GM19240 (cell line): ENCODE data around the gene PRKAR1B.

Source experiments
- DNase-seq: peaks from one replicate; pipeline ENCODE4 v3.0.0; 2011; ENCODE audit warnings: low spot score; ENCODE audit not compliant: insufficient read length

Gene PRKAR1B

GRCh38 chr7:605661-606450 lies 121.2 kb downstream of the PRKAR1B start:
- no peak for DNase-seq

DNA sequence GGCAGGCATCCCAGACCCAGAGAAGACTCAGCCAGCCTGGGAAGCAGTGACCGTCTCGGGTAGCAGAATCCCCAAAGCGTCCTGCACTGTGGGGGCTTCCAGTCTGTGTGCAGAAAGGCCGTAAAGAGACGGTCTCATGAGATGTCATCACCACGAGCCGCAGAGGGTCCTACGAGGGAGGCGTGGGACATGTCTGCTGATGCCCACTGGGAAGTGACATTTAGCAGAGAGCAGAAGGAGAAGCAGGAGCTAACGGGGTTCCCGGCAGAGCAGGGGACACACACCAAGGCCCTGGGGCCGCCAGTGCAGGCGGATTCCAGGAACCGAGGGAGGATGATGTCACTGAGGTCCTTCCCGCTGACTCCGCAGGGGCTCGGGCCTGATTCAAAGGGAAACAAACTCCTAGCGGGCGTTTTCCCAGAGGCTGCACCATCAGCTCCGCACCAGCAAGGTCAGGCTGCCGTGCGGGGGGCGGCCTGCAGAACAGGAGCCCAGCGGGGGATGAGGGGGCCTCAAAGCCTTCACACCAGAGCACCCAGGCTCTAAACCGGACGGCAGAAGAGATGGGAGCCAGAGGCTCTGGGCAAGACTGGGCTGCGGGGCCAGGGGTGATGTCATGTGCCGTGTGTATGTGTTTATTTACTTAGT lies 122.1 kb downstream of the PRKAR1B start:
- no peak for DNase-seq

DNA sequence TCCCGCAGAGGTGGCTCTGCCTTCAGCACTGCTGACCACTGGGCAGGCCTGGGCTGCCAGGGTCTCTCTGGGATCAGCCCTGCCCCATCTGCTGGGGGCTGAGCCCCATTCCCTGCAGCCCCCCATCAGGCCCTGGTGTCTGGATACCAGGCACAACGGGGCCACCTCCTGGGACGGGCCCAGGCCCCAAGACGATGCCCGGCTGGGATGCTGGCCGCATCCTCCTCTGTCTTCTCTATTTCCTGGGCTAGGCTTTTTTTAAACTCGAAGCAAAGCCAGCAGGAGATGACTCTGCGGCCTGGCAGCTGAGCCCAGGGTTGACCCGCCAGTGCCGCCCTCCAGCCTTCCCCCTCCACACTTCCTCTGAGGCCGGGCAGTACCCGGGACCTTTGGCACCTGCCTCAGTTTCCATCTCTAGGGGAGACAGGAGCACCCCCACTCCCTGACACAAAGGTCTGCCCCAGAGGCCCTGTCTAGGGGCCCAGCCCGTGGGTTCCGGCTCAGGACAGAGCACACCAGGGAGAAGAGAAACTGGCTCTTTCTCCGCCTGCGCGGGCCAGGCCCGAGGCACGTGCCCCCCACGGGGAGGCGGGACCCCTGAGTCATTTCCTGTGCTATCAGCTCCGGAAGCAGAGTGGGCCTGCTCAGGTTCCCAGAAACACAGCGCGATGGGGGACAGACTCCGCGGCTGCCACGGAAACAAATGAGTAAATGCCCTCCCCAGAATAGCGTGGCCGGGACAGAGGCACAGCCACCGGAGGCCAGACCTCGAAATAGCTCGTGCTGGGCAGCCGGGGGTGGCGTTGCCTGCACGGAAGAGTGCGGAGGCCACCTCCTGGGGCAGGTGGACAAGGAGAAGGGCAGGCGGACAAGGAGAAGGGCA lies 122.8 kb downstream of the PRKAR1B start:
- DNase-seq: peak; percentile 64

- no peak for DNase-seq
These were observed 123.7 kb downstream of the PRKAR1B start for GRCh38 chr7:603152-603951.

DNA sequence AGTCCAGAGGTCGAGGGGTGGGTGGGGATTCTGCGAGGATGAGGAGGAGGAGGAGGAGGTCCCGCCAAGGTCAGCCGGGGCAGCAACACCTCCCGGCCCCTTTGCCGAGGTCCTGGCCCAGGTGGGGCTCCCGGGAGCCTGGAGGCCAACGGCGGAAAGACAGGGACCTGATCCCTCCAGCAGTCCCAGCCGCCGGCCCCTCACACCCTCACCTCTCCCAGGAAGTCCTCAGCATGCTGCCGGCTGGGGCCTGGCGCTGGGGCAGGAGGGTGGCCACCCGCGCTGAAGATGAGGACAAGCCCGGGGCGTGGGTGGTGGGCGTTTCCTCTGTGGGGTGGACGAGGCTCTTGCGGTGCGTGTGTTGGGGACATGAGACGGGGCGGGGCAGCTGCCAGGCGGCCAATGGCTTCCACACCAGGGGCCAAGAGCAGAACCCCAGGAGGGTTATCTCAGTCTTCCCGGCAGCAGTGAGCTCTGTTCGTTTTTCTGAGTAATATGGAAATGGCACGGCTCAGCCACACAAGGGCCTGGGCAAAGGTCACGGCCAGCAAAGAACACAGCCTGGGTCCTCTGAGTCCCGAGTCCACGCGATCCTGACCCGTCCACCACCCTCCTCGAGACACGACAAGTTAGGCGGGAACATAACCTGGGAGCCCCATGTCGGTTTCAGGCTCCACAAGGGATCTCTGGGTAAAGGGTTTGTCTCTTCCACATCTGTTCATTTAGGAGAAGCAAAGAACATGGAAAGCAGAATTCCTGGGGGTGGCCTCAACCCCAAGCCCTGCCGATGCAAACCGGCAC lies 124.5 kb downstream of the PRKAR1B start:
- no peak for DNase-seq

GRCh38 chr7:601595-602340 lies 125.3 kb downstream of the PRKAR1B start:
- no peak for DNase-seq

DNA sequence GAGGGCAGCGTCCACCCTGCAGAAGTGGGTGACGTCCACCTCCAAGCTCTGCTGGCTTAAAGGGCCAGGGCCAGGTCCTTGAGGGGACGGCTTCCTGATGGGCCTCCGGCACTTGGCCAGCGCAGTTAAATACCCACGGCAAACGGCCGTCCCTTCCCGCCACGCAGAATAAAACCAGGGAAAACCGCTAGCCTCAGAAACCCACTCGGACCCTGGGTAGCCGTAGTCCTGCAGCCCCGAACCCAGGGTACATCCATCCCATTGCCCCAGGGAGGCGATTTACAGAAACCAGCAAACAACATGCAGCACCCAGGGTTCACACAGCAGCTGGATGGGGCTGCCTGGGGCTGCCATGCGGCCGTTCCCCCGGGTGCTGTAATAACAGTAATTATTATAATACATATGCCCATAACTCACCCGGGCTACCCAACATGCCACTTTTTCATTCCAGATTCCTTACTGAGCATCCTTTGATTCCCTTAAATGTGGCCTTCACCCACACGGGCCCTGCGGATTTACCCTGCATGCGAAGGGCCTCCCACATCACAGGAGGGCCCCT lies 126.0 kb downstream of the PRKAR1B start:
- DNase-seq: no peak

- no peak for DNase-seq
These were observed 126.7 kb downstream of the PRKAR1B start for GRCh38 chr7:600149-601035.

DNA sequence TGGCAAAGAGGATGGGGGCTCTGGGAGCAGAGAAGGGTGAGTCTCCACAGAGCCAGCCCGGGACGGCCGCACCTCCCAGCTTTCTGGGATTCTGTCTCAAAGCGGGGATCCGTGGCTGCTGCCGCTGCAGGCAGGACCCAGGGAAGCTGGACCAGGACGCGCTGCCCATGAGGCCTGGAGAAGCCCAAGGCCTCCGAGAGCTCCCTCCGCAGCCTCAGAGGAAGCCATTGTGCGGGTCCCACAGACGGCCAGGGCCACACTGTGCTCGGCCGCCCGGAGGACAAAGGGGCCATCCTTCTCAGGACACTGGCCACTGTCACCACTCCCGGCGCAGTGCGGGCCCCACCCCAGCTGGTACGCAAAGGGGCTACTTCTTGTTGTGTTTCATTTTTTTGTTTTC lies 128.2 kb downstream of the PRKAR1B start:
- DNase-seq: no peak

GRCh38 chr7:597348-598178 lies 129.5 kb downstream of the PRKAR1B start:
- no peak for DNase-seq

DNA sequence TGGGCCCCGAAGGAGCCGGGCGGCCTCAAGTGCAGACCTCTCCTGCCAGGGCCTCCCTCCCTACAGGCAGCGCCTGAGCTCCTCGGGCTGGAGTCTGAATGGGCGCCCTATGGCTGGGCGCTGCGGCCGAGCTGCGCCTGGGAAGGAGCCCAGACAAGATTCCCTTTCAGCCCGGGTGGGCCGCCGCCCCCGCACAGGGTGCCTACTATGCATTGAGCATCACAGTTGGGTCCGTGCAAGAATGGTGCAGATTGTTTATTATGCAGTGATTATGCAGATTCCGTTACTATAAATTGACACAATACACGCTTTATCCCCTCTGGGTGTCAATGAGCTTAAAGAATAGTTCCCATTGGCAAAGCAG lies 130.3 kb downstream of the PRKAR1B start:
- DNase-seq: no peak

- no peak for DNase-seq
These were observed 130.8 kb downstream of the PRKAR1B start for GRCh38 chr7:596071-596818.

GRCh38 chr7:595621-596010 lies 131.5 kb downstream of the PRKAR1B start:
- DNase-seq: no peak

DNA sequence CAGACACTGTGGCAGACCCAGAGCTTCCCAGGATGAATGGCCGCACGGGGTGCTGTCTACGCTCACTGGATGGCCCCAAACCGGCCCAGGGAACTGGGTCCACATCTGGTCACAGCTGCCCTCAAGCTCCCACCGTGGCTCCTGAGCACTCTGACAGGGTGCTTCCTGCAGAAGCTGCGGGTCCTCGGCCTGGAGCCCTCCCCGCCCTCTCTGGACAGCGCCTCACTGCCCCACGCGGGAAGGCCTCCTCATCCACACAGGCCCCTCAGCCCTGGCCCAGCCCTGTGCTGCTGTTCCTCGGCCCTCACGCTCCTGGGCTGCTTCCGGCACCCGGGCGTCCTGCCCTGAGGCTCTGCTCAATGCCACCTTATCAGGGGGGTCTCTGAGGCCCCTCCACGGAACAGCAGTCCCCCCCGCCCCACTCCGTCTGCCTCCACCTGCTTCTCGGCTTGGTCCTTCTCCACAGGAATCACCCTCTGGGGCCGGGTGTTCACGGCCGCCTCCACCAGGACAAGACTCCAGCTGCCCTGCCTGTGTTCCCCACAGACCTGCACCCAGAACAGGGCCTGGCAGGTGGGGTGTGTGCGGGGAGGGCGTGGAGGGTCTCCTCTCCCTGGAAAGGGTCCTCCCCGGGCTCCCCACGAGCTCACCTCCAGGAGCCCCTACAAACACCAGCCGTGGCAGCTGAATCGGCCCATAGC lies 132.0 kb downstream of the PRKAR1B start:
- no peak for DNase-seq

GRCh38 chr7:594212-594913 lies 132.7 kb downstream of the PRKAR1B start:
- DNase-seq: no peak
